ENCODE measurements around the gene BRME1.
"Not testable (repeated sequence)": the region's sequence is repeated elsewhere in the genome, so short reads cannot be mapped to it uniquely, and the experiment has no call there.

The BRME1 gene

DNA sequence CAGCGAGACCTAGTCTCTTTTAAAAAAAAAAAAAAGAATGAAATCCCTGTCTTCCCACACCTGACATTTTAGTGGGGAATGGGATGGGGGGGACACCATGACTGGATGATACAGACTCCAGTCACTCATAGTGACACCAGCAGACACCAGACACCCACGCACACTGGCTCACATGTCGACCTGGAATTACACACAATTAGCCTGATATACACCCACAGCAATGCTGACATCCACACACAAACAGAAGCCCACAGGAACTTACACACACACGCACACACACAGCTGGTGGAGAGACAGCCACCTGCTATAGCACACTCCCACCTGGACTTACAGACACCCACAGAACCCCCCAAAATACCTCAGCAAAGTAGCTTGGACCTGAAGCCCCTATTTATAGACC lies 37.3 kb downstream of the BRME1 start:
- DNase-seq (ENCODE audit: low read depth in 3 of 3, low spot score in 1 of 3): no peak

DNA sequence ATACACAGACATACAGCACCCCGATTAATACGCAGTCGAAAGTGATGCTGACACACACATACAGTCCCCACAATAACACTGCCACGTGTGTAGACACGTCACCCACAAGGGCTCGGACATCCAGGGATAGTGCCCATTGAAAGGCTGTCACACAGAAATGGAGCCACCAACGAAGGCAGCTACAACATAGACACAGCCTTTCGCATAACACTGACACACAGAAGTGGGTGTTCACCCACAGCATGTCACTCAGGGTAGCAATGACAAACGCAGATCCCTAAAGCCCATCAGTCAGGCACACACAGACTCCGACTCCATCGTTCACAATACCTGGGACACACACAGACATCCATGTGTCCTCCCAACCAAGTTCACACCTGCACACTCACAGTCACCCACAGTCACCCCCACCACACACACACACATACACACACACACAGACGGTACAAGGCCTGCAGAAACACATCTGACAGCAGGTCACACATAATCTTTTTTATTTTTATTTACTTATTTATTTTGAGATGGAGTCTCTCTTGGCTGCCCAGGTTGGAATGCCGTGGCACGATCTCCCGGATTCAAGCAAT lies 39.4 kb downstream of the BRME1 start:
- DNase-seq (ENCODE audit: low read depth in 3 of 3, low spot score in 1 of 3): no peak

DNA sequence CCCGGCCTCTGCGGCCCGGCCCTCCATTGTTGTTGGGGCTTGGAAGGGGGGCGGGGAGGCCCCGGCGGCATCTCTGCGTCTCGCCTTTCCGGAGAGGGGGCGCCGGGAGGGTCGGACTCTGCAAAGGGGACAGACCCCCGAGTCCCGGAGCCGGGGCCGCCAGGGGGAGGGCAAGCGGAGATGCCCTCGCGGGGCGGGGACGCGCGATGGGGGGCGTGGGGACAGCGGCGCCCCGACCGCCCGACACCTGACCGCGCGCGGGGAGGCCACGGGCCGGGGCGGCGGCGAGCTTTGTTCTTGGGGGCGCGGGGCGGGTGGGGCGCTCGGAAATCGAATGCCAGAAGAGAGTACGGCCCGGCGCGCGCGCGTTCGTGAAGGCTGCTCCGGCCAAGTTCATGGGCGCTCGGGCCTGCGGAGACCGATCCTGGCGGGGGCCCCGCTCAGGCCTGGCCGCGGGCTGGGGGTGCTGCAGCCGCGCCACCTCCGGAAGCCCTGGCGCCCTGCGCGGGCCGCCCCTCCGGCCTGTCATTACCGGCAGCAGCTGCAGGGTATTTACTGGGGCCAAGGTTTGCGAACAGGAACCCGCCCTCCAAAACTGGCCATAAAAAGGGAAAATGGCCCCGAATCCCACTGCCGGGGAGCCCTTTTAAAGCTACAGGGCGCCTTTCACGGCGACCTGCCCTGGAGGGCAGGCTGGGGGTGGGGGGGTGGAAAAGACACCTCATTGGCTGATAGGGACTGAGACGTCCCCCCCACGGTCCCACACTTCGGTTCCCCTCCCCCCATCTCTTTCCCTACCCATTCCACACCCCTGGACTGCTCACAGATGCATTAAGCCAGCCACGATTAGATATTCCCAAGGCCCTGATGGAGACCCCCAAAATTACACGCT lies 40.1 kb downstream of the BRME1 start:
- DNase-seq (ENCODE audit: low read depth in 3 of 3, low spot score in 1 of 3): no peak

DNA sequence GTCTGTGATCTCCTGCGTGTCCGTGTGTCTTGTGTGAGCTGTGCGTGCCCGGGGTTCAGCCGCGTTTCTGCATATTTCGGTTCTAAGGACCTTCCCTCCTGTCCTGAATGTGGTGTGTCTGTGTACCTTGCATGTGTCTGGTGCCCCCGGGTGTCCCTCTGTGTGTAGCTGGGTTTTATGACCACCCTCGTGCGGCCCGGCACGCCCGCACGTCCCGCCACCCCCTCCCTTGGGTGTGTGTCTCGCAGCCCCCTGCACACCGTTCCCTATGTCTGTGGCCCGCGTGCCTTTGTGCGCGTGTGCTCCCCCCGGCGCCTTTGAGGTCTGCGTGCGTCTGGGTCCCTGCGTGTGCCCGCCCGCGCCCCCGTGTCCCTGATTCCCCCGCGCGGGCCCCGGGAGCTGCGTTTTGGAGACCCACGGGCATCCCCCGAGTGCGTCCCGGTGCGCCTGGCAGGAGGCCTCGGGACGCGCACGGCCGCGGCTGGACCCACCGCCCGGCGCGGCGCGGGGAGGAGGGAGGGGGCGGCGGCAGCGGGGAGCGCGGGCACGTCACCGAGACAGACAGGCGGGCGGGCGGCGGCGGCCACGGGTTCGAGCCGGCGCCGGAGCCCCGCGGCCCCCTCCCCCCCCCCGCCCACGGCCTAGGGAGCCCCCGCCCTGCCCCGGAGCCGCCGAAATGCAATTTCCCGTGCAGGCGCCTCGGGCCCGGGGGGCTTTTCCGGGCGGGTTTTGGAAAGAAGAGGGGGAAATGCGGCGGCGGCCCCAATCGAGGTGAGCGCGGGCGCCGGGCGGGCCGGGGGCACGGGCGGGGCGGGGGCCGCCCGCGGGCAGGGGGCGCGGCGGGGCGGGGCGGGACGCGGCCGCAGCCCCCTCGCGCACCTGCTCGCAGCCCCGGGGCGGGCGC lies 41.0 kb downstream of the BRME1 start:
- no peak for DNase-seq (ENCODE audit: low read depth in 3 of 3, low spot score in 1 of 3)

DNA sequence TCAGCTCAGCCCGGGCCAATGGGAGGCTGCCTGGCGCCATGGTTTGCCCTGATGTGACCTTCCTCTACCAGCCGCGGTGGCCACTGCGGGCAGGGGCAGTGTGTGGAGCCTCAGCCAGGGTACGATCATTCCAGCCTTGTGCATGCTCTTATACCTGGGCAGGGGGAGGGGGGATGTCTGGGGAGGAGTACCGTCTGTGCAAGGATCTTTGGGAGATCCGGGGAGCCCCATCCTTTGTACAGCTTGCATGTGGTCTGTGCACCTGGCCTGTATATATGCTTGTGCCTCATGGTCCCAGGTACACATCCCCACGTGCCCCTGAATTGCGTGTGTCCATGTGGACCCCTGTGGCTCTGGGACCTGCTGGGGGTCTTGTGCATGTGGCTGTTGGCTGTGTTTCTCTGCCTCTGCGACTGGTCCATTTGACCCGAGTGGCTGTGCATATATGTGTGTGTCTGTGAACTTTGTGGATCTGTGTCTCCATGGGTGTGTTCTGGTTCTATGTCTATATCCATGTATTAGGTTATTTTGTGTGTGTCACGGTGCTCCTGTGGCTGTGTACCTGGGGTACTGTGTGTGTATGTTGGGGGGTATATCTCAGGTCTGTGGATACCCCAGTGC lies 41.8 kb downstream of the BRME1 start:
- no peak for DNase-seq (ENCODE audit: low read depth in 3 of 3, low spot score in 1 of 3)

DNA sequence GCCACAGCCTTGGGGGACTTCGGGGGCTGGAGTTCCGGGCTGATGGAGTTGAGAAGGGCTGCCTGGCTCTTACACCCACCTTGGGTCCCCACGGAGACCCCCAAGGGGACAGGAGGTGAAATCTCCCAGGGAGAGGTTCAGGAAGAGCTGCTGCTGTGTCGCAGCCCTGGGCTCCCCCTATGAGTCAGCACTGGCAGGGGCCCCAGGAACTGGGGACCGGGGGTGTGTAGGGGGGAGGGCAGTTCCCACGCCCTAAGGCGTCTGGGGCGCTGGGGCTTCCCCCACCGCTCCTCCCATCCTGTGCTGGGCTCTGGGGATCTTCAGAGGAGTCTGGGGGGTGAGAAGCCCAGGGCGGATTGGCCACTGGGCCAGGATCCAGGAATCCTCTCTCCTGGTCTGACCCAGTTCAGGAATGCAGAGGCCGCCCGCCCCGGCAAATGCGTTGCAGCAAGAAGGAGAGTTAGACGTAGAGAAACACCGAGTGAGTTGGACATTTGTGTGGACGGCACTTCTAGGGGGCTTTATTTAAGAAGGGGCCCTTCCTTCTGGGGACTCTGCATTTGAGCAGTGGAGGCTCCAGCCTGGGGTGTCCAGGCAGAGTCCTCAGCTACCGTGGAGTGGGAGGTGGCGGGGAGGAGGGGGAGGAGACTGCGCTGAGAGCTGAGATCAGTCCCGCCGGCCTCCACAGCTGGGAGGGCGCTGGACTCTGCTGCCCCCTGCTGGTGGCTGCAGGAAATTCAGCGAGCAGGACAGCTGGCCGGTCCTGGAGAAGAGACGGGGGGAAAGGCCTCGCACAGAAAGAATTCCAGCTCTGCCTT lies 44.0 kb downstream of the BRME1 start:
- DNase-seq (ENCODE audit: low read depth in 3 of 3, low spot score in 1 of 3): peak; percentile 76 to 85 (median 78)

DNA sequence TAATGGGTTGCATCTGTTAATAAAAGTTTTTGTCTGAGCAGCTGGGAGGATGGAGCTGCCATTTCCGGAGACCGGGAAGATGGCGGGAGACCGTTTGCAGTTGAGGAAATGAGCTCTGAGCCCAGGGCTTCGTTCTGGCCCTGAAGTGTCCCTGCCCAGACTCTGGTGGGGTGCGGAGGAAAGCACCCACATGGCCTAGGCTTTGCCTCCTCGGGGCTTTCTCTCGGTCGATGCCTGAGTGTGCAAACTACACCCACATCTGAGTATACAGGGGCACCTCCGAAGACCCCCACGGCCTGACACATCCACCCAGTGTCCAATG lies 44.6 kb downstream of the BRME1 start:
- no peak for DNase-seq (ENCODE audit: low read depth in 3 of 3, low spot score in 1 of 3)

DNA sequence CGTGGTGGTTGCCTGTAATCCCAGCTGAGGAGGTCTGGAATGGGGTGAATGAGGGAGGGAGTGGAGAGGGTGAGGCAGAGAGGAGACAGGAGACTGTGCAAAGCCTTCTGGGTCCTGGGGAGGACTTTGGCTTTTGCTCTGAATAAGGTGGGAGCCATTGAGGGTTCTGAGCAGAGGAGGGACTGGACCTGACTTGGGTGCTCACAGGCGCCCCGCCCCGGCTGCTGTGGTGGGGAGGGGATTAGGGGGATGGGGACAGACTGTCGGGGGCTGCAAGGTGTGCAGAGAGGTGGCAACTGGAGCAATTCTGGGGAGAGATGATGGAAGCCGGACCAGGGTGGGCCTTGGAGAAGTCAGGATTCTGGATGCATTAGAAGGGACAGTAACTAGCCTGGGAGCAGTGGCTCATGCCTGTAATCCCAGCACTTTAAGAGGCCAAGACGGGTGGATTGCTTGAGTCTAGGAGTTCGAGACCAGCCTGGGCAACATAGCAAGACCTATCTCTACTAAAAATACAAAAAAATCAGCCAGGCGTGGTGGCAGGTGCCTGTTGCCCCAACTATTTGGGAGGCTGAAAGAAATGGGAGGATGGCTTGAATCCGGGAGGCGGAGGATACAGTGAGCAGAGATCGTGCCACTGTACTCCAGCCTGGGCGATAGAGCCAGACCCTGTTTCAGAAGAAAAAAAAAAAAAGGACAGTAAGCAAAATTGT lies 45.1 kb downstream of the BRME1 start:
- no peak for DNase-seq (ENCODE audit: low read depth in 3 of 3, low spot score in 1 of 3)

DNA sequence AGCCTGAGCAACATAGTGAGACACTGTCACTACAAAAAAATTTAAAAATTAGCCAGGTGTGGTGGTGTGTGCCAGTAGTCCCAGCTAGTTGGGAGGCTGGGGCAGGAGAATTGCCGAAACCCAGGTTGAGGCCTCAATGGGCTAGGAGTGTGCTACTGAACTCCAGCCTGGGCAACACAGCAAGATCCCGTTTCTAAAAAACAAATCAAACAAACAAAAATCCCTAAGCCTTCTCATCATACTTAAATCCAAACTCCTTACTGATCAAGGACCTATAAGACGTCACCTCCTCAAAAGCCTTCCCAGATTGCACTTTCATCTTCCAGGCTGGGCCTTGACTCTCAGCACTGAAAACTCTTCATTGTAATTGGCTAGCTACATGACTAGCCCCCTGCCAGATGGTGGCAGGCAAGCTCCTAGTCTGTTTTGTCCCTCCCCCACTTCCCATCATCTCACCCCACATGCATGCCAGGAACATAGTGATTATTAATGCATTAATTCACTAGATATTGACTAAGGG lies 46.5 kb downstream of the BRME1 start:
- DNase-seq (ENCODE audit: low read depth in 3 of 3, low spot score in 1 of 3): no peak

DNA sequence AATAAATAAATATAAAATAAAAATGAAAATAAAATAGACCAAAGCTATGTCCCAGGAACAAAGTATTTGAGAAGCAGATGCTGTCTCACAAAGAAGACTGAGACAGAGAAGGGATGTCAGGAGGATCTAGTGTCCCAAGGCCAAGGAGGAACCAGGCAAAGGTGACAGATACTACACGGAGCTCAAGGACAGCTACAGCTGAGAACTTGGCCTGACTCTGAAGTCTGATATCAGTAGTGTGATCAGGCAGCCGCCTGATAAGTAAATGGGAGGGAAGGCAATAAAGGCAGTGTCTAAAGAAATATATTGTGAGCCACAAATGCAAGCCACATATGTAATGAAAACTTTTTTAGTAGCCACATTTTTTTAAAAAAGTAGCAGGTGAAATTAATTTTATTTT lies 49.4 kb downstream of the BRME1 start:
- DNase-seq (ENCODE audit: low read depth in 3 of 3, low spot score in 1 of 3): no peak

DNA sequence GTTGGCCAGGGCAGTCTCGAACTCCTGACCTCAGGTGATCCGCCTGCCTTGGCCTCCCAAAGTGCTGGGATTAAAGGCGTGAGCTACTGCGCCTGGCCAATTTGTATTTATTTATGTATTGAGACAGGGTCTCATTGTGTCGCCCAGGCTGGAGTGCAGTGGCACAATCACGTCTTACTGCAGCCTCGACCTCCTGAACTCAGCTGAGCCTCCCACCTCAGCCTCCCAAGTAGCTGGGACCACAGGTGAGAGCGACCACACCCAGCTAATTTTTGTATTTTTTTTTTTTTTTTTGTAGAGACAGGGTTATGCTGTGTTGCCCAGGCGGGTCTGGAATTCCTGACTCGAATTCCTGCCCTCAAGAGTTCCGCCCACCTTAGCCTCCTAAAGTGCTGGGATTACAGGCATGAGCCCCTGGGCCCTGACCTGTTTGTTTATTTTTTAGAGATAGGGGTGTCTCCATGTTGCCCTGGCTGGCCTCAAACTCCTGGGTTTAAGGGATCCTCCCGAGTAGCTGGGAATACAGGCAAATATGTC lies 53.7 kb downstream of the BRME1 start:
- not testable (repeated sequence) for DNase-seq (ENCODE audit: low read depth in 3 of 3, low spot score in 1 of 3)

DNA sequence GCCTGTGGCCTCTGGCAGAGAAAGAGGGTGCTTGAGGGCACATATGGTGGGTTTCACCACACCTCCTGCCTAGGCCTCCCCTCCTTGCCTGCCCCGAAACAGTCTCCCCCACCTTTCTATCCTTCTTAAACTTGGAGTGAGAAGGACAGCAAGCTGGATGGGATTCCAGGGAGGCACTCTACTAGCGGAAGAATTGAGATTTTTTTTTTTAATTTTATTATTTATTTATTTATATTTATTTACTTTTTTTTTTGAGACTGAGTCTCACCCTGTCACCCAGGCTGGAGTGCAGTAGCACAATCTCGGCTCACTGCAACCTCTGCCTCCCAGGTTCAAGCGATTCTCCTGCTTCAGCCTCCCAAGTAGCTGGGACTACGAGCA lies 54.2 kb downstream of the BRME1 start:
- DNase-seq (ENCODE audit: low read depth in 3 of 3, low spot score in 1 of 3): not testable (repeated sequence)

DNA sequence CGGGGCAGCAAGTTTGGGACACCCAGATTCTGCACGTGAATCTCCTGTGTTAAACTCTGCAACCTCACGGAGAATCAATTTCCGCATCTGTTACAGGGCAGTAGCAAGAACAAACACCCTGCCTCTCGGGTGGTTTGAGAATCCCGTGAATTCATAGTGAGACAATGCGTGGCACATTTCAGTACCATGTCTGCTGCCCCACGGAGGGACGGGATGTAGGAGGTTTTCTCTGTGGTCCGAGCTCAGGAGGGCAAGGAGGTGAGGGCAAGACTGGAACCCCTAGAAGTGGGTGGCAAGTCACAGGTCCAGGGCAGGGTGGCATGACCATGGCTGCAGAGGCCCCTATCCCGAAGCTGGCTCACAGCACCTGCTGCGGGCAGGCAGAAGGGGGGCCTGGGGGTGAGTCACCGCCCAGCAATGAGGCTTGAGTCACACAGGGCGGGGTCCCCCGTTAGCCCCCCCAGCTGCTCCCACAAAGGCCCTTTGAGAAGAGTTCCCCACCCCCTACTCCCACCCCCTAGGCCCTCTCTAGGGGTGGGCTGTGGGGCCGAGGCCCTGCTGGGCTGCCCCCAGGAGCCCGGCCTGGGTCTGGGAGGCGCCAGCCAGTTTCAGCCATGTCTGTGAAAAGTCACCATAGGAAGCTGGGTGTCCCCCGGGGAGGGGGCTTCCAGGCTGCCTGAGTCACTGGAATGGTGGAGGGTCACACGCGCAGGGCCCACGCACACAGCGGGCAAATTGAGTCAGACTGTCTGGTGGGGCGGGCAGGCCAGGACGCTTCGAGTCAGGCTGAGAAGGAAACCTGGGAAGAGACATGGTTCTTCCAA lies 54.8 kb downstream of the BRME1 start:
- DNase-seq (ENCODE audit: low read depth in 3 of 3, low spot score in 1 of 3): peak in 1 of 3 donors; percentile 50

DNA sequence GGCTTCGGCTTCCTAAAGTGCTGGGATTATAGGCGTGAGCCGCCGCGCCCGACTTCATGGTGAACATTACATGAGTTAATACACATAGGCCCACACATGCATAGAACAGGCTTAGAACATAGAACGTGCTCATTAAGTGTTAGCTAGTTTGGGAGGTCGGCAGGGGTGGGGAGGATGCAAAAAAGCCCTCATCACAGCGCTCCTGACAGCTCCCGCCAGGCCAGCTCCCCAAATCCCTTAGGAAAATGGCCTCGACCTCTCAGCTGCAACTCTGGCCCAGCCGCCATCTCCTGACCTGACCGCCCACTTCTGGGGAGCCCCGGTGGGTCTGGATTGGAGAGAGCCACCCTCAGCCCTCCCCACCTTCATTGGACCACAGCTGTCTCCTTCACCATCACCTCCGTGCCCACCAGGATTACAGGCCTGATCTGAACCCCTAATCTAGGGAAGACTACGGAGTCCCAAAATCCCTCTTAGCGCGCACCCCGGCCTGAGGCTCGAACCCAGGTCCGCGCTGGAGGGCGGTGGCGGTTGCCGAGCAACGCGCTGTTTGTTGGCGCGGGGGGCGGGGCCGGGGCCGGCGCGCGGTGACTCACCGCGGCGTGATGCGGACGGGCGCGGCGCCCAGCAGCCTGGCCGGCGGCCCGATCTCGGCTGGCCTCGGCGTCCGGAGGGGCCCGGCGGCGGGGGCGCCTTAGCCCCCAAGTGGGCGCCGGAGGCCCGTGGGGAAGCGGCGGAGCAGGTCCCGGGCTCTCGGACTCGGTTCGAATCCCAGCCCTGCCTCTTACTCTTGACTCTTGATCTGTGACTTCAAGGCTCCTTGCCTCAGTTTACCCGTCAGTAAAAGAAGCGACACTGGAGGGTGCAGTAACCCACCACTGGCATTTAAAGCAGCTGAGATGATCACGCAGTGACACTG lies 55.7 kb downstream of the BRME1 start:
- peak in 1 of 3 donors; percentile 50 for DNase-seq (ENCODE audit: low read depth in 3 of 3, low spot score in 1 of 3)

DNA sequence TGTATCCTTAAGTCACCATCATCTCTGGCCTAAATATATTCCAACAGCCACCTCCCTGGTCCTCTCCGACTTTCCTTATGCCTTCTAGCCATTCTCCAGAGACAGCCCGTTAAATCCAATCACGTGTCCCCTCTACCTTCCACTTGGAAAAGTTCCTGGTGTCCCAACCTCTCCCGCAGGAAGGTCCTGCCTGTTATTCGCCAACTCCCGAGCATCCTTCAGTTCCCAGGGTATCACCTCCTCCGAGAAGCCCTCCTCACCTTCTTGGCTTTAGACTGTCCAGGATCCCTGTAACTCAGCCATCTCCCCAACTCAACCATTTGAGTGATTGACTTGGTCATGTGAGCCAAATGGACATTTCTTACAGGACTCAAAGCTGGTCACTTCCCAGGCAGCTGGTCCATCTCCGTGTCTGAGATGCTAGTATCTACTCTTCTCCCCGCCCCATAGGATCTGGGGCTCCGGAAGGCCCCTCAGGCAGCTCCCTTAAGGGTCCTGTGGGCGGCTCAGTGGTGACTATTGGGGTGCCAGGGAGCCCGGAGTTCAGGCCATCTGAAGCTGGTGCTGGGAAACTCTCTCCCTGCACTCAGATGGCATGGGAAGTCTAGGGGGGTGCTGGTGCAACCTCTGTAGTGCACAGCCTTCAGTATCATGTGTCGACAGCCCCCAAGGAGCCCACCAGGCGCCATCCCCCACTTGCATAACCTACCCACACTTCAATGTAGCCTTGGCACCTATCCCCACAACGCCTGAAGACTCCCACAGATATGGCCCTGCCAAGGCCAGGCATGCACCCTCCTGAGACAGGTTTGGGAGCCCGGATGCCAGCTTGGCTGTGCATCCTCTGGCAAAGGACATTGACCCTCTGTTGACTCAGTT lies 56.9 kb downstream of the BRME1 start:
- DNase-seq (ENCODE audit: low read depth in 3 of 3, low spot score in 1 of 3): no peak

DNA sequence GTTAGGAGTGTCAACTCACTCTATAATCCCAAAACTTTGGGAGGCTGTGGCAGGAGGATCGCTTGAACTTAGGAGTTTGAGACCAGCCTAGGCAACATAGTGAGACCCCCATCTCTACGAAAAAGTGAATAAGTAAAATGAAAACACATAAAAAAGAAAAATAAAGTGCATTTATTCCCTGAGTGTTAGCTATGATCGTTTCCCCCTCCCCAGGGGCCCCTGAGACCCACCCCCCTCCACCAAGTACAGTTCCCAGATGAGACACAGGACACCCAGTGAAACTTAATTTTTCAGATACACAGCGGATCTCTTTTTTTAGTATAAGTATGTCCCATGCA lies 57.6 kb downstream of the BRME1 start:
- DNase-seq (ENCODE audit: low read depth in 3 of 3, low spot score in 1 of 3): no peak
